ENCODE results near the gene ANAPC2.

ANAPC2 gene

GRCh38 chr9:137126786-137127185 is 61.6 kb downstream of the ANAPC2 start:
- peak; percentile 29 for DNase-seq (ENCODE audit: low read depth)
- TF ChIP-seq MYC (IDR thresholded peaks at IDR 0.05; ENCODE audit: low read depth, low read length) (no peak), POLR2A (IDR thresholded peaks at IDR 0.05; ENCODE audit: extremely low read depth, insufficient read length) (no peak), MAX (IDR thresholded peaks at IDR 0.05; ENCODE audit: low read depth, low read length) (no peak)
- TF ChIP-seq, protein P1, sequence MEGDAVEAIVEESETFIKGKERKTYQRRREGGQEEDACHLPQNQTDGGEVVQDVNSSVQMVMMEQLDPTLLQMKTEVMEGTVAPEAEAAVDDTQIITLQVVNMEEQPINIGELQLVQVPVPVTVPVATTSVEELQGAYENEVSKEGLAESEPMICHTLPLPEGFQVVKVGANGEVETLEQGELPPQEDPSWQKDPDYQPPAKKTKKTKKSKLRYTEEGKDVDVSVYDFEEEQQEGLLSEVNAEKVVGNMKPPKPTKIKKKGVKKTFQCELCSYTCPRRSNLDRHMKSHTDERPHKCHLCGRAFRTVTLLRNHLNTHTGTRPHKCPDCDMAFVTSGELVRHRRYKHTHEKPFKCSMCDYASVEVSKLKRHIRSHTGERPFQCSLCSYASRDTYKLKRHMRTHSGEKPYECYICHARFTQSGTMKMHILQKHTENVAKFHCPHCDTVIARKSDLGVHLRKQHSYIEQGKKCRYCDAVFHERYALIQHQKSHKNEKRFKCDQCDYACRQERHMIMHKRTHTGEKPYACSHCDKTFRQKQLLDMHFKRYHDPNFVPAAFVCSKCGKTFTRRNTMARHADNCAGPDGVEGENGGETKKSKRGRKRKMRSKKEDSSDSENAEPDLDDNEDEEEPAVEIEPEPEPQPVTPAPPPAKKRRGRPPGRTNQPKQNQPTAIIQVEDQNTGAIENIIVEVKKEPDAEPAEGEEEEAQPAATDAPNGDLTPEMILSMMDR (IDR thresholded peaks at IDR 0.05; ENCODE audit: low read depth, low read length): no peak
- peak overlapping the region; percentile 89 for H3K4me3 ChIP-seq (ENCODE audit: low read depth, low read length)
